CD4-positive, alpha-beta T cell (primary cell): Measurements from ENCODE around the gene RFX8. TPM values are rescaled to one million over a fixed set of nuclear protein-coding genes. Genes with fewer than 3 reads are reported as not detected.
A peak's percentile ranks its signal among the peaks of the same experiment; 100 is the strongest.

ENCODE experiments used
- ATAC-seq: fragments of 200-7000 bp; cut with Tn5 transposase; one replicate; pipeline ENCODE4 v1.10.0; 2022; ENCODE audit warnings: mild to moderate bottlenecking; ENCODE audit not compliant: poor library complexity
- CTCF ChIA-PET: fragments of 350-600 bp; sonication (Branson Sonifier 250); formaldehyde crosslinking; loops from one replicate; lab custom pipeline; 2021; ENCODE audit warnings: antibody characterized with exemption, inconsistent platforms; lab: Charles Lee
- POLR2A ChIA-PET: fragments of 350-600 bp; sonication (Branson Sonifier 250); formaldehyde crosslinking; loops from one replicate; lab custom pipeline; 2021; ENCODE audit warnings: antibody characterized with exemption, inconsistent platforms; lab: Charles Lee
- DNase-seq, 14 experiments: peaks; one replicate each; pipeline ENCODE4 v3.0.0-alpha.2; 2013 to 2020; ENCODE audit warnings: mixed read lengths in 2 of 14
- H3K27ac ChIP-seq, 2 donors: one replicate each; pipeline versions ENCODE4 v1.5.1 to v1.7.0; 2013; ENCODE audit warnings: low read length in 2 of 2, low read depth in 1 of 2, mild to moderate bottlenecking in 1 of 2
- H3K27me3 ChIP-seq, 2 experiments: 1 replicate in 1 of 2; 2 replicates in 1 of 2; pipeline versions ENCODE4 v1.6.1 to v1.7.0; 2013; ENCODE audit warnings: low read length in 2 of 2, control low read depth in 1 of 2, mild to moderate bottlenecking in 1 of 2, moderate library complexity in 1 of 2; ENCODE audit not compliant: insufficient read depth in 2 of 2, control insufficient read depth in 1 of 2
- H3K36me3 ChIP-seq: one replicate; pipeline ENCODE4 v1.6.1; 2013; ENCODE audit warnings: low read length, control low read depth; ENCODE audit not compliant: insufficient read depth
- H3K4me1 ChIP-seq: one replicate; pipeline ENCODE4 v1.6.1; 2013; ENCODE audit warnings: low read length, control low read depth; ENCODE audit not compliant: insufficient read depth
- H3K4me3 ChIP-seq: one replicate; pipeline ENCODE4 v1.5.1; 2013; ENCODE audit warnings: mild to moderate bottlenecking, low read length, moderate library complexity
- H3K9me3 ChIP-seq, 2 experiments: 1 replicate in 1 of 2; 2 replicates in 1 of 2; pipeline versions ENCODE4 v1.6.1 to v1.7.0; 2013; ENCODE audit warnings: low read length in 2 of 2, mild to moderate bottlenecking in 2 of 2, control low read depth in 1 of 2, moderate library complexity in 1 of 2; ENCODE audit not compliant: control insufficient read depth in 1 of 2, insufficient read depth in 1 of 2
- H3K27ac Mint-ChIP-seq: one replicate; pipeline ENCODE4 v1.8.0; 2020; ENCODE audit warnings: mixed read lengths
- H3K27me3 Mint-ChIP-seq: one replicate; pipeline ENCODE4 v1.8.0; 2021; ENCODE audit warnings: mixed read lengths
- H3K36me3 Mint-ChIP-seq: one replicate; pipeline ENCODE4 v1.8.0; 2021; ENCODE audit warnings: low read depth, mixed read lengths
- H3K4me1 Mint-ChIP-seq: one replicate; pipeline ENCODE4 v1.8.0; 2021; ENCODE audit warnings: low read depth, mixed read lengths
- H3K4me3 Mint-ChIP-seq: one replicate; pipeline ENCODE4 v1.8.0; 2020; ENCODE audit warnings: mild to moderate bottlenecking, mixed read lengths
- H3K9me3 Mint-ChIP-seq: one replicate; pipeline ENCODE4 v1.8.0; 2020; ENCODE audit warnings: mixed read lengths
- CTCF ChIP-seq: fragments of 200-600 bp; IDR thresholded peaks from one replicate; pipeline ENCODE4 v1.8.0; 2022; ENCODE audit warnings: antibody characterized with exemption, mild to moderate bottlenecking
- intact Hi-C, 2 experiments: fragments of 100-400 bp; cut with DNase I in 1 of 2; cut with micrococcal nuclease in 1 of 2; formaldehyde crosslinking; loops; one replicate each; pipeline versions ENCODE4 v1.15.1 to v1.9.0; 2023 to 2025; cut with DNase I, micrococcal nuclease
- total RNA-seq, 174 experiments: library from RNA in 2 of 174; stranded (reverse) in 2 of 174; gene quantifications; one replicate each; pipeline ENCODE4 v1.2.3 and lab custom pipeline; 2021 to 2026

RFX8 gene
- total RNA-seq, 2 experiments from 2014 or later, result 0.67 to 1.1 TPM

- no peak overlapping the region for H3K27ac ChIP-seq
- peak overlapping the region; percentile 58 for H3K4me3 ChIP-seq
- no peaks in the 10 kb centered on the region for H3K9me3 ChIP-seq
- ChIA-PET POLR2A (interaction anchor here (0.5 to 1.7 kb wide), 14 partner anchors 10 to 881 kb away, joined by 3 to 9 read pairs (median 4); partner anchors contain the start of genes IL18R1 and MAP4K4), CTCF (interaction anchor here (0.9 kb wide), 1 partner anchor 55 kb away, joined by 3 read pairs; no protein-coding TSS in a partner anchor)
- peak in 12 of 14 experiments; percentile 4 to 54 (median 19) for DNase-seq
- H3K27me3 ChIP-seq, result no peaks in the 10 kb centered on the region
- Mint-ChIP-seq H3K4me1 (peaks cover 8% of the 10 kb centered on the region), H3K27me3 (no peaks in the 10 kb centered on the region), H3K27ac (peak overlapping the region; percentile 73), H3K9me3 (no peaks in the 10 kb centered on the region), H3K4me3 (peak overlapping the region; percentile 88), H3K36me3 (no peaks in the 10 kb centered on the region)
- H3K4me1 ChIP-seq, result peaks cover 17% of the 10 kb centered on the region
- ATAC-seq, result peak; percentile 43
- no peak for TF ChIP-seq CTCF
- no peaks in the 10 kb centered on the region for H3K36me3 ChIP-seq
- intact Hi-C loops, result loop anchor here in 1 of 2 experiments (10.0 kb wide), 1 partner anchor 251 kb away; no protein-coding TSS in a partner anchor
Observed at GRCh38 chr2:101473911-101474701, 806 bp downstream of the RFX8 start.

- CTCF ChIA-PET, result no interaction called here
- Histone ChIP-seq H3K27ac (no peak overlapping the region), H3K36me3 (no peaks in the 10 kb centered on the region), H3K4me1 (peaks cover 17% of the 10 kb centered on the region), H3K4me3 (peak overlapping the region; percentile 58), H3K9me3 (no peaks in the 10 kb centered on the region), H3K27me3 (no peaks in the 10 kb centered on the region)
- DNase-seq, result no peak
- peaks cover 8% of the 10 kb centered on the region for H3K4me1 Mint-ChIP-seq
- peak overlapping the region; percentile 86 for H3K4me3 Mint-ChIP-seq
- POLR2A ChIA-PET, result no interaction called here
- no peaks in the 10 kb centered on the region for H3K9me3 Mint-ChIP-seq
- intact Hi-C loops, result loop anchor here in 1 of 2 experiments (10.0 kb wide), 1 partner anchor 251 kb away; no protein-coding TSS in a partner anchor
- TF ChIP-seq CTCF, result no peak
- ATAC-seq, result no peak
- no peaks in the 10 kb centered on the region for H3K36me3 Mint-ChIP-seq
- no peak overlapping the region for H3K27ac Mint-ChIP-seq
- H3K27me3 Mint-ChIP-seq, result no peaks in the 10 kb centered on the region
Observed at GRCh38 chr2:101473591-101473910, 1.4 kb downstream of the RFX8 start.

GRCh38 chr2:101469863-101470262 is 5.0 kb downstream of the RFX8 start:
- no peaks in the 10 kb centered on the region for H3K9me3 ChIP-seq
- DNase-seq (no peak), ATAC-seq (no peak)
- TF ChIP-seq CTCF, result no peak
- no peaks in the 10 kb centered on the region for H3K27me3 Mint-ChIP-seq
- H3K4me3 Mint-ChIP-seq, result no peak overlapping the region
- no peaks in the 10 kb centered on the region for H3K36me3 ChIP-seq
- no peak overlapping the region for H3K4me3 ChIP-seq
- no peak overlapping the region for H3K27ac Mint-ChIP-seq
- CTCF ChIA-PET, result no interaction called here
- H3K4me1 ChIP-seq, result peaks cover 11% of the 10 kb centered on the region
- H3K36me3 Mint-ChIP-seq, result no peaks in the 10 kb centered on the region
- H3K4me1 Mint-ChIP-seq, result peaks cover 3% of the 10 kb centered on the region
- POLR2A ChIA-PET, result no interaction called here
- intact Hi-C loops, result loop anchor here in 1 of 2 experiments (10.0 kb wide), 1 partner anchor 255 kb away; no protein-coding TSS in a partner anchor
- H3K27ac ChIP-seq, result no peak overlapping the region
- no peaks in the 10 kb centered on the region for H3K9me3 Mint-ChIP-seq
- no peaks in the 10 kb centered on the region for H3K27me3 ChIP-seq
